ENCODE measurements around the gene OBSCN.

The OBSCN gene

DNA sequence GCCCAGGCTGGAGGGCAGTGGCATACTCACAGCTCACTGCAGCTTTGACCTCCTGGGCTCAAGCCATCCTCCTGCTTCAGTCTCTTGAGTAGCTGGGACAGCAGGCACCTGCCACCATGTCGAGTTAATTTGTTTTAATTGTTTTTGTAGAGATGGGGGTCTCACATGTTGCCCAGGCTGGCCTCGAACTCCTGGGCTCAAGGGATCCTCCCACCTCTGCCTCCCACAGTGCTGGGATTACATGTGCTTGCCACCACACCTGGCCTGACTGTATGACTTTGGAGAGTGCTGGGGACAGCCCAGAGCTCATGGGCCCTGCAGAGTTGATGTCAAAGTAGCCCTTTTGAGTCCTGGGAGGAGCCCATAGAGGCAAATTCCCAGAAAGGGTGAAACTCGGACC lies 1.8 kb downstream of the OBSCN start:
- H3K4me3 ChIP-seq (ENCODE audit: low read depth, low read length), result no peak overlapping the region
- DNase-seq (ENCODE audit: low read depth), result no peak

DNA sequence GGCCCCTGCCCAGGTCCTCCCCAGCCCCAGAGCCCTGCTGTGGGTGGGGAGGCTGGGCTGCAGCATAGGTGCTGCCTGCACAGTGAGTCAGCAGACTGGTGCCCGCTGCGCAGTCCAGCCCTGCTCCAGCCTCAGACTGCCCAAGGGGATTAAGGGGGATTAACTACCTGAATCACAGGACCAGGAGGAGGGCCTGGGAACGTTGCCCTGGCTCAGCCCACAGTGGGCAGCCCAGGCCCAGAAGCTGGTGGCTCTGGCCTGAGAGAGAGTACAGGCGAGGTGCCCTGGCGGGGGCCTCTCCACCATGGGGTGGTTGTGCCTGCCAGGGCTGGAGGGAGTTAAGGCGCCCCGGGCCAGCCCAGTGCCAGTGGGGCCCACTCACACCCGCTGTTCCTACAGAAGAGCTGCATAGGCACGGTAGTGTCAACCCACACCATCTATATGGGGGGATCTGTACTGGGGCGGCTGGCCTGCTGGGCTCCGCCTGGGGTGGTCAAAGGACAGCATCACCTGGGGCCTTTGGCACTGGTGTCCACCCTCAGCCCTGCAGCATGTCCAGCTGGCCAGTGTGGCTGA lies 2.3 kb downstream of the OBSCN start:
- H3K4me3 ChIP-seq (ENCODE audit: low read depth, low read length), result no peak overlapping the region
- no peak for DNase-seq (ENCODE audit: low read depth)

DNA sequence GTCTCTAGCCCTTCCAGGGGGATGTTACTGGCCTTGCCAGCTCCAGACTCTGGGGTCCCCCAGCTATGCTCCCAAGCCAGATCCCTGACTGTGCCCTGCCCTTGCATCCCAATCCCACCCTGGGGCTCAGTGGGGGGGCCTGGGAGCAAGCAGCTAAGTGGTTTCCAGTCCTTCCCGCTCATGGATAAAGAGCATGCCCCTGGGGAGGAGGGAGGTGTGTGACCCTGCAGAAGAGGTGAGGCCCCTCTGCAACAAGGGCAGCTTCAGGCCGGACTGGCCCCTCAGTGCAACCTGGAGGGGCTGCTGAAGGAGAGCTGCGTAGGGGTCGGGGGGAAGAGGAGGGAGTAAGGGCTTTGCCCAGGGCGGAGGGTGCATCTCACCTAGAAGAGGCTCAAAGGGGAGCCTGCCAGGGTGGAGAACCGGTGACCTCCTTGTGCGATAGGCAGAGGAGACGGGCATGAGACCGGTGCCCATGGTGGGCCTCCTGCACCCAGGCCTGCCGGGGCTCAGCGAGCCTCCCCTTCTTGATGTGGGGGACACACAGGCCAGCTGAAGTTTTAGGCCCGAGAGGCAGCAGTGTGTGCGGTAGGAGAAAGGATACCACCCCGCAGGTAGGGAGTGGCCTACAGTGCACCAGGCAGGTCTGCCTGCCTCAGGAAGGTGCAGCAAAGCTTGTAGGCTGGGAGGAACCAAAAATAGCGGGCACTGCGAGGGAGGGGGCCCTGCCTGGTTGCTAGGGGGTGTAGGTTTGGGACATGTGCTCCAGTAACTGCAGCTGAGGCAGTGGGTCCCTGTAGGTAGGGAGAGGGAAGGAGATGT lies 3.1 kb downstream of the OBSCN start:
- no peak overlapping the region for H3K4me3 ChIP-seq (ENCODE audit: low read depth, low read length)
- DNase-seq (ENCODE audit: low read depth), result no peak

DNA sequence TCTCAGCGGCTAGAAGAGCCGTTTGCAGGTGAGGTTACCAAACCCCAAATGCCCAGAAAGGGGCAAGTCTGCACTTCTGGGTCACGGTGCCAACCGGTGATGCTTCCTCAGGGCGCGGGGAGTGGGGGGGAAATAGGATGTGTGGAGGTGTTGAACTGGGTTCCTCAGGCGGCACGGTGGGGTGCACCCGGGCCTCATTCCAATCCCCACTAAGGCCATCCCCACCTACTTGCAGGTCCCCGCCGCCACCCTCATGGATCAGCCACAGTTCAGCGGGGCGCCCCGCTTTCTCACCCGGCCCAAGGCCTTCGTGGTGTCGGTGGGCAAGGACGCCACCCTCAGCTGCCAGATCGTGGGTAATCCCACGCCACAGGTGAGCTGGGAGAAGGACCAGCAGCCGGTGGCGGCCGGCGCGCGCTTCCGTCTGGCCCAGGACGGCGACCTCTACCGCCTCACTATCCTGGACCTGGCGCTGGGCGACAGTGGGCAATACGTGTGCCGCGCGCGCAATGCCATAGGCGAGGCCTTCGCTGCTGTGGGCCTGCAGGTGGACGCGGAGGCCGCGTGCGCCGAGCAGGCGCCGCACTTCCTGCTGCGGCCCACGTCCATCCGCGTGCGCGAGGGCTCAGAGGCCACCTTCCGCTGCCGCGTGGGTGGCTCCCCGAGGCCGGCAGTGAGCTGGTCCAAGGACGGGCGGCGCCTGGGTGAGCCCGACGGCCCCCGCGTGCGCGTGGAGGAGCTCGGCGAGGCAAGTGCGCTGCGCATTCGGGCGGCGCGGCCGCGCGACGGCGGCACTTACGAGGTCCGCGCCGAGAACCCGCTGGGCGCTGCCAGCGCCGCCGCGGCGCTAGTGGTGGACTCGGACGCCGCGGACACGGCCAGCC lies 3.9 kb downstream of the OBSCN start:
- no peak for DNase-seq (ENCODE audit: low read depth)

DNA sequence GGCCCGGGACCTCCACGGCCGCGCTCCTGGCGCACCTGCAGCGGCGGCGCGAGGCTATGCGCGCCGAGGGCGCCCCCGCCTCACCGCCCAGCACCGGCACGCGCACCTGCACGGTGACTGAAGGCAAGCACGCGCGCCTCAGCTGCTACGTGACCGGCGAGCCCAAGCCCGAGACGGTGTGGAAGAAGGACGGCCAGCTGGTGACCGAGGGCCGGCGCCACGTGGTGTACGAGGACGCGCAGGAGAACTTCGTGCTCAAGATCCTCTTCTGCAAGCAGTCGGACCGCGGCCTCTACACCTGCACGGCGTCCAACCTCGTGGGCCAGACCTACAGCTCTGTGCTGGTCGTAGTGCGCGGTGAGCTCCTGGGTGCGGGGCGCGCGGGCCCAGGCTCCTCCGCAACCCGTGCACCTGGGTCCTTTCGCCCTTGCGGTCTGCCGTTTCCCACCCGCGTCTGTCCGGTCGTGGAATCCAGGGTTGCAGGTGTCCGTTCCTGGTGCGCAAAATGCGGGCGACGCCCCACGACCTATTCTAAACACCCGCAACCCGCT lies 4.6 kb downstream of the OBSCN start:
- DNase-seq (ENCODE audit: low read depth), result no peak
- H3K4me3 ChIP-seq (ENCODE audit: low read depth, low read length), result peak overlapping the region; percentile 13

More for the DNA sequence above, 3.9 kb downstream of the OBSCN start:
- H3K4me3 ChIP-seq (ENCODE audit: low read depth, low read length), result no peak overlapping the region

DNA sequence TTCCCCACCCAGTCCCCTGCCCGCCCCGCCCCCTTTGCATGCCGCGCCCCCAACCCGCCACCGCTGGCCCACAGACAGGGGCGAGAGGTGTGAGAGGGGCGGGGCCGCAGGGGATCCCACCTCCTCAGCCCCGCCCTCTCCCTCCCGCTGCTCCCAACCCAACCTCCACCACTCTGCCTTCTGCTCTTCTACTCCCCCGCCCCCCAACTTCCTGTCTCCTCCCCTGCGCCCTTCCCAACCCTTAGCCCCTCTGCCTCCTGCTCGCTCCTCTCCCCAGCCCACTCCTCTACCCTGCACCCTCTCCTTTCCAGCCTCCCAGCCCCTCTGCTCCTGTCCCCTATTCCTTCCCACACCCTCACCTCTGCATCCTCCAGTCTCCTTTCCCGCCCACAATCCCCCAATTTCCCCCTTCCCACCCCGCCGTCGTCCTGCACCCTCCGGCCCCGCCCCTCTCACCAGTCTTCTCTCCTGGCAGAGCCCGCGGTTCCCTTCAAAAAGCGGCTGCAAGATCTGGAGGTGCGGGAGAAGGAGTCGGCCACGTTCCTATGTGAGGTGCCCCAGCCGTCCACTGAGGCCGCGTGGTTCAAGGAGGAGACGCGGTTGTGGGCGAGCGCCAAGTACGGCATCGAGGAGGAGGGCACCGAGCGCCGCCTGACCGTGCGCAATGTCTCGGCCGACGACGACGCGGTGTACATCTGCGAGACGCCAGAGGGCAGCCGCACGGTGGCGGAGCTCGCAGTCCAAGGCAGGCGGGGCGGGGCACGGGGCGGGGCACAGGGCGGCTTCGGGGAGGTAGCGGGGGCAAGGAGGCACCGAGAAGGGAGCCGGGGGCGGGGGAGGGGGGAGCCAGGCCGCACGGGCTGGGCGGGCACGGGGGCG lies 5.4 kb downstream of the OBSCN start:
- H3K4me3 ChIP-seq (ENCODE audit: low read depth, low read length), result peak overlapping the region; percentile 56
- peak; percentile 33 for DNase-seq (ENCODE audit: low read depth)

DNA sequence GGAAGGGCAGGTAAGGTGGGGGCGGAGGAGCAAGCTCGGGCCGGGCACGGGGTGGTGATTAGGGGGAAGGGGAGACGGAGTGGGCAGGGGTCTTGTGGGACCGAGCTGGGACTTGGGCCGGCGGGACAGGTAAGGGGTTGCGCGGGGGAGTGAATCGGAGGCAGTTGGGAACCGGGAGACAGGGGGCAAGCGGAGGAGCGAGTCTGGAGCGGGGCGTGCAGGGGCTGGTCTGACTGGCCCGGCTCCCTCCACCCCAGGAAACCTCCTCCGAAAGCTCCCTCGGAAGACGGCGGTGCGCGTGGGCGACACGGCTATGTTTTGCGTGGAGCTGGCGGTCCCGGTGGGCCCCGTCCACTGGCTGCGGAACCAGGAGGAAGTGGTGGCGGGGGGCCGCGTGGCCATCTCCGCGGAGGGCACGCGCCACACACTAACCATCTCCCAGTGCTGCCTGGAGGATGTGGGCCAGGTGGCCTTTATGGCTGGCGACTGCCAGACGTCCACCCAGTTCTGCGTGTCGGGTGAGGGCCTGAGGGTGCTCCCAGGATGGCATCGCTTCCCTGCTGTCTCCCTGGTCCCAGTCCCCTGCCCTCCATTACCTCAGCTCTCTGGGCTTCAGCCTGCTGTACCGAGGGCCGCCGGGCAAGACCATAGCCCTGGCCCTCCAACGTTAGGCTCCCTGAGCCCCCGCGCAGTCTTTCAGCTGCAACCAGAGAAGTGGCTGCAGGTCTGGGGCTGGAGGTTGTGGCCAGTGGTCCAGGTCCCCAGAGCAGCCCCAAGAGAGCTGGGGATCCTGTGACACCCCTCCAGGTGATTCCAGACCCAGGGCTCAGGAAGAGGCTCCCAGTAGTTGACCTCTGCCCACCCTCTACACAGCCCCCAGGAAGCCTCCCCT lies 6.3 kb downstream of the OBSCN start:
- no peak for DNase-seq (ENCODE audit: low read depth)
- peak overlapping the region; percentile 56 for H3K4me3 ChIP-seq (ENCODE audit: low read depth, low read length)

DNA sequence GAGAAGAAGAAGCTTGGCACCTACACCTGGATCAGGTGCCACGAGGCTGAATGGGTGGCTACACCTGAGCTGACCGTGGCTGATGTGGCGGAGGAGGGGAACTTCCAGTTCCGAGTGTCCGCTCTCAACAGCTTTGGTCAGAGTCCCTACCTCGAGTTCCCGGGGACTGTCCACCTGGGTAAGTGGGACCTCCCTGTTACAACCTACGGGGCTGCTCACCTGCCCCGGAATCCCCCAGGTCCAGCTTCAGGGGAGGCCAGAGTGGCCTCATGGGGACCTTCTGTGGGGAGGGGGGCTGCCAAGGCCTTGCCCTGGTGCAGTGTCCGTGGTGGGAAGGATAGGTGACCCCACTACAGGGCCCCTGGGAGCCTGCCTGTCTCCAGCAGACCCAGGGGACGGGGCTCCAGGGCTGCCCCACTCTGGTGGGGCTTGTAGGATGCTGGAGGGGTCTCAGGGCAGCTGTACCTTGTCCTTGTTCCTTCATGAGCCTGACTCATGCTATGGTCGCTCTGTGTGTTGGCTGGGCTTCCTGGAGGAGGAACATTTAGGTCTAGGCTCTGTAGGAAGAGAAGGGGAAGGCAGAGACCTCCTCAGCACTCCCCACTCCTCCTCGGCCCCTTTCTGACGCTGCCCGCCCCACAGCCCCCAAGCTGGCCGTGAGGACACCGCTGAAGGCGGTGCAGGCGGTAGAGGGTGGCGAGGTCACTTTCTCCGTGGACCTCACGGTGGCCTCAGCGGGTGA lies 7.2 kb downstream of the OBSCN start:
- no peak overlapping the region for H3K4me3 ChIP-seq (ENCODE audit: low read depth, low read length)
- DNase-seq (ENCODE audit: low read depth), result no peak

DNA sequence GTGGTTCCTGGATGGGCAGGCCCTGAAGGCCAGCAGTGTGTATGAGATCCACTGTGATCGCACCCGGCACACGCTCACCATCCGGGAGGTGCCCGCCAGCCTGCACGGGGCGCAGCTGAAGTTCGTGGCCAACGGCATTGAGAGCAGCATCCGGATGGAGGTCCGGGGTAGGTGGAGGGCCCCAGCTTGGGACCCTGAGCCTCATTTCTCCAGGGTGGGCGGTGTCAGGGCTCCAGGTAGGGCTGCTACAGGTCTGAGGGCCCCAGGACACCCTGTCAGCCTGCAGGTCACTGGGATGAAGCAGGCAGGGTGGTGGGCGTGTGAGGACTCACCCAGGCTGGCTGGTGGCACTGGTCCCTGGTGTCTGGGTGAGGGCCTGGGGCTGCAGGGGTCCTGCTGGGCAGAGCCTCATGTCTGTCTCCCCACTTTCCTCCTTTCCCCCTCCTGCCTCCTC lies 7.8 kb downstream of the OBSCN start:
- H3K4me3 ChIP-seq (ENCODE audit: low read depth, low read length), result no peak overlapping the region
- no peak for DNase-seq (ENCODE audit: low read depth)

DNA sequence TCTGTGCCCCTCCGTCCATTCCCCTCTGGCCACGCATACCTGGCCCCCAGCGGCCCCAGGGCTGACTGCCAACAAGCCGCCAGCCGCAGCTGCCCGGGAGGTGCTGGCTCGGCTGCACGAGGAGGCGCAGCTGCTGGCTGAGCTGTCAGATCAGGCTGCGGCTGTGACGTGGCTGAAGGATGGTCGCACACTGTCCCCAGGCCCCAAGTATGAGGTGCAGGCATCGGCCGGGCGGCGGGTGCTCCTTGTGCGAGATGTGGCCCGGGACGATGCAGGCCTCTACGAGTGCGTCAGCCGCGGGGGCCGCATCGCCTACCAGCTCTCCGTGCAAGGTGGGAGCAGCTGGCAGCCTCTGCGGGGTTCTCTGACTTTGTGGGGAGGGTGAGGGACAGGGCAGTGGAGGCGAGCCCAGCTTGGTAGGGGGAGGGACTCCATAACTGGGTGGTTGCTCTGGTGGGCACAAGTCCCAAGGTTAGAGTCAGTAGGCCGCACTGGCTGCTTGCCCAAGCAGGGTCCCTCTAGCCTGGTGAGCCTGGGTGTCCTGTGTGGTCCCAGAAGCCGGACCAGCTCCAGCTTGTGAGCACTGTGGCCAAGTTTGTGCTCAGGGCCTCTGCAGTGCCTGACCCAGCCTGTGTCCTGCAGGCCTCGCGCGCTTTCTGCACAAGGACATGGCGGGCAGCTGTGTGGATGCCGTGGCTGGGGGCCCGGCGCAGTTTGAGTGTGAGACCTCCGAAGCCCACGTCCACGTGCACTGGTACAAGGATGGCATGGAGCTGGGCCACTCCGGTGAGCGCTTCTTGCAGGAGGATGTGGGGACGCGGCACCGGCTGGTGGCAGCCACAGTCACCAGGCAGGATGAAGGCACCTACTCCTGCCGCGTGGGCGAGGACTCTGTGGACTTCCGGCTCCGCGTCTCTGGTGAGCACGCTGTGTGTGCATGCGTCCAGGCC lies 8.8 kb downstream of the OBSCN start:
- H3K4me3 ChIP-seq (ENCODE audit: low read depth, low read length), result no peak overlapping the region

DNA sequence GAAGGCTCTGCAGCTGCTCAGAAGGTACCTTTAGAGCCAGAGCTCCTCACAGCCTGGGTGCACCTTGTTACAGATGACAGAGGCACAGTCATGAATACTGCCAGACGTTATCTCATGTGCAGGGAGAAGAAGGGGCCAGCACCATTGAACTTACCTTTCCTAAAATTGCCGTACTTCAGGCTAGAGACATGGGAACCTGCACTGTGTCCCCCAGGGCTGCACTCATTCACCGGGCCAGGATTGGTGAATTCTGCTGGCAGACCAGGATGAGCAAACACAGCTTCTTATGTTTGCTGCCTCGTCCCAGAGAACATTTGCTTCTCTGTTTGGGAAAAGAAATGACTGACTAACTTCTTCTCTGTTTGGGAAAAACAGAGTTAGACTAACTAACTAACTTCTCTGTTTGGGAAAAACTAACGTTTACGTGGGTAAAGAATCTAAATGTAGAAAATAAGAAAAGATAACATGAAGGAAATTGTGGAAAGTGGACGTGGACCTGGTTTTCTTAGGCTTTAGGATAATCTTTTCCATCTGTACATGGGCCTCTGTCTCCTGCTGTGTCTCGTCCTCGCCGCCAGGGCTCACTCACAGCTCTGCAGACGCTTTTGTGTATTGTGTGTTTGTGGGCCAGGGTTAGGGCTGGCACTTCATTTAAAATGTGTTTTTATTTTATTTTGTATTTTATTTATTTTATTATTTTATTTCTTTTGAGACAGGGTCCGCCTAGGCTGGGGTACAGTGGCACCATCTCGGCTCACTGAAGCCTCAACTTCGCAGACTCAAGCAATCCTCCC lies 9.9 kb downstream of the OBSCN start:
- no peak overlapping the region for H3K4me3 ChIP-seq (ENCODE audit: low read depth, low read length)
- DNase-seq (ENCODE audit: low read depth), result no peak

More for the DNA sequence above, 8.8 kb downstream of the OBSCN start:
- DNase-seq (ENCODE audit: low read depth), result no peak

DNA sequence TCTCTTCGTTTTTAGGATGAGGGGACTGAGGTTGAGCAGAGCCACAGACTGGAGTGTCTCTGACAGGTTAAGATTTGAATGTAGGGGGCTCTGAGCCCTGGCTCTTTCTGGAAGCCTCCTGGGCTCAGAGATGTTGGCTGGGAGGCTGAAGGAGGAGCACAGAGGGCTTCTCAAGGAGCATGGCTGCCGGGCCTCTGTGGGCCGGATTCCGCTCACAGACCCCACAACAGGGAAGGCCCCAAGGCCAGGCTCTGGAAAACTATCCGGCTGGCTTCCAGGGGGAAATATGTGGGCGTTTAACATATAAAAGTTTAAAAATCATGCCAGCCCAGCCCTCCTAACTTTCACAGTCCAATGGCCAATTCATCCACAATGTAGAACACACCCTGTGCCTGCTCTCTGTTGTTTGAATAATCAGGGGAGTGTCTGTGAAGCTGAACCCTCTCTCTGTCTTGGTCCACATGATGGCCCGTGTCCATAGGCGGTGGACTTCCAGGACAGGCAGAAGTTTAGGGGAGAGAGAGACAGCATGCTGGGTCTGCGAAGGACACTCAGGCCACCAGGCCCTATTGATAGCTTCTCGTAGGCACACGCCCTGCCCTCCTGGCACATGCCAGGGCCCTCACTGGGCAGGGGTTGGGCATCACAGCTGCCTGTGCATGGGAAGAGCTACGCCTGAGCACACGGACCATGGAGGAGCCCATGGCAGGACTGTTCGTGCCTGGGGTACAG lies 10.8 kb downstream of the OBSCN start:
- DNase-seq (ENCODE audit: low read depth), result no peak
- no peak overlapping the region for H3K4me3 ChIP-seq (ENCODE audit: low read depth, low read length)

DNA sequence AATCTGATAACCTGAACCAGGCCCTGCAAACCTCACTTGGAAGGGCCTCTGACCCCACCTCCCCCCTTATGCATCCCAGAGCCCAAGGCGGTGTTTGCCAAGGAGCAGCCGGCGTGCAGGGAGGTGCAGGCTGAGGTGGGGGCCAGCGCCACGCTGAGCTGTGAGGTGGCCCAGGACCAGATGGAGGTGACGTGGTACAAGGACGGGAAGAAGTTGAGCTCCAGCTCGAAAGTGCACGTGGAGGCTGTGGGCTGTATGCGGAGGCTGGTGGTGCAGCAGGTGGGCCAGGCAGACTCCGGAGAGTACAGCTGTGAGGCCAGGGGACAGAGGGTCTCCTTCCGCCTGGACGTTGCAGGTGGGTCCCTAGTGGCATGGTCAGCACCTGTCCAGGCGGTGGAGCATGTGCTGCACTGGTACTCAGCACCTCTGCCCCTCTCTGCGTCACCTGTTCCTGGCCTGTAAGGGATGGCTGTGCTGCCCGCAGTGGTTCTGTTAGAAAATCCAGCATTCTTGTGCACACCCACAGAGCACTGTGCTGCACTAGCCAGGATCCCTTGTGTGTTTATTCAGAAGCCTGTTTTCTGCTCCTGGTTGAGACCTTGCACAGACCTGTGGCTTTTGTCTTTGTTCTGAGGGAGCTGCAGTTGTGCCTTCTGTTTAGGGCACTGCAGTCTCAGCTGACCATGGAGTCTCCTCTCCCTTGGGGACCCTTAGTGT lies 11.6 kb downstream of the OBSCN start:
- H3K4me3 ChIP-seq (ENCODE audit: low read depth, low read length), result no peak overlapping the region
- no peak for DNase-seq (ENCODE audit: low read depth)

All from skeletal muscle cell (primary cell).